Hypothalamus (tissue), 51 donors: Measurements from ENCODE around the gene MRAP2.
"Not testable (repeated sequence)": the region's sequence is repeated elsewhere in the genome, so short reads cannot be mapped to it uniquely, and the experiment has no call there.

ENCODE experiments used
- DNase-seq, 51 donors: peaks; one replicate each; lab custom pipeline; 2025; lab: John Stamatoyannopoulos, UW

The MRAP2 gene

DNA sequence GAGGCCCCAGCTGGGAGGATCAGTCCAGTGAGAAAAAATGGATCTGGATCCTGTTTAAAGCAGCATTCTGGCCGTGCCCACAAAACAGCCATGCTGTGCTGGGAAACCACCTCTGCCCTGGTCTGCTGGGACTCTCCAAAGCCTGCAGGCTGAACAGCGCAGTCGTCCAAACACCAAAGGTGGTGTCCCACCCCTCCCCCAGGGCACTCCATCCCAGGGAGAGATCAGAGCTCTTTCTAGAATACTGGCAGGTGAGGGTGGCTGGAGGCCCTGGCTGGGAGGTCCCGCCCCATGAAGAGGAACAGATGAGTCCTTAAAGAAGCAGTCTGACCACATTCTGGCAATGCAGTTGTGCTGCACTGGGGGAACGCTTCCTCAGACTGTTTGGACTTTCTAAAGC, 84.6 kb downstream of the MRAP2 start:
- DNase-seq, result no peak

DNA sequence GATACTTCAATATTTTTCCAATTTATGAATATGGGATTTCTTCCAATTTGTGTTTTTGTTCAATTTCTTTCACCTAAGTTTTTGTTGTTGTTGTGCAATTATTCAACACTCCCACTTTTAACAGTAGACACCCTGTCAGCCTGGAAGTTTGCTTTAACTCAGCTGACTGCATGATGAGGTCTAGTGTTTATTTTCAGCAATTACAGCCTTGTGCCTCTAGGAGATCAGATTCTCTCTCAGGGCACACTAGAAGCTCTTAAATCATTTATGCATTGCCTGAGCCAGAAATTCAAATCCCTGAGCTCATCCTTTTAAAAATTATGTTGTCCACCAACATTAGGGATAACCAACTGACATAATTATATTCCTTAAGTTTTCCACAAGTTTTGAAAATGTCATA, 85.7 kb downstream of the MRAP2 start:
- no peak for DNase-seq

DNA sequence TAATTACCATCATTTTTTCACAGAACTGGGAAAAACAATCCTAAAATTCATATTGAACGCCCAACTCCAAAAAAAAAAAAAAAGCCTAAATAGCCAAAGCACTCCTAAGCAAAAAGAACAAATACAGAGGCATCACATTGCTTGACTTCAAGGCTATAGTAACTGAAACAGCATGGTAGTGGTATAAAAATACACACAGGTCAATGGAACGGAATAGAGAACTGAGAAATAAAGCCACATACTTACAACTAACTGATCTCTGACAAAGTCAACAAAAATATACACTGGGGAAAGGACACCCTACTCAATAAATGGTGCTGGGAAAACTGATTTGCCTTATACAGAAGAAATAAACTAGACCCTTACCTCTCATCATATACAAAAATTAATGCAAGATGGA, 89.6 kb downstream of the MRAP2 start:
- DNase-seq, result no peak

DNA sequence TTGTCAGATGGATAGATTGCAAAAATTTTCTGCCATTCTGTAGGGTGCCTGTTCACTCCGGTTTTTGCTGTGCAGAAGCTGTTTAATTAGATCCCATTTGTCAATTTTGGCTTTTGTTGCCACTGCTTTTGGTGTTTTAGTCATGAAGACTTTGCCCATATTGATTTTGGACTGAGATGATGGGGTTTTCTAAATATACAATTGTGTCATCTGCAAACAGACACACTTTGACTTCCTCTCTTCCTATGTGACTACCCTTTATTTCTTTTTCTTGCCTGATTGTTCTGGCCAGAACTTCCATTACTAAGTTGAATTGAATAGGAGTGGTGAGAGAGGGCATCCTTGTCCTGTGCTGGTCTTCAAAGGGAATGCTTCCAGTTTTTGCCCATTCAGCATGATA, 96.0 kb downstream of the MRAP2 start:
- not testable (repeated sequence) for DNase-seq

DNA sequence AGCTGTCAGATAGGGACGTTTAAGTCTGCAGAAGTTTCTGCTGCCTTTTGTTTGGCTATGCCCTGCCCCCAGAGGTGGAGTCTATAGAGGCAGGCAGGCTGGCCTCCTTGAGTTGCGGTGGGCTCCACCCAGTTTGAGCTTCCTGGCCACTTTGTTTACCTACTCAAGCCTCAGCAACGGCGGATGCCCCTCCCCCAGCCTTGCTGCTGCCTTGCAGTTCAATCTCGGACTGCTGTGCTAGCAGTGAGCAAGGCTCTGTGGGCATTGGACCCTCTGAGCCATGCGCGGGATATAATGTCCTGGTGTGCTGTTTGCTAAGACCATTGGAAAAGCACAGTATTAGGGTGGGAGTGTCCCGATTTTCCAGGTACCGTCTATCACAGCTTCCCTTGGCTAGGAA, 99.8 kb downstream of the MRAP2 start:
- DNase-seq, result not testable (repeated sequence)

DNA sequence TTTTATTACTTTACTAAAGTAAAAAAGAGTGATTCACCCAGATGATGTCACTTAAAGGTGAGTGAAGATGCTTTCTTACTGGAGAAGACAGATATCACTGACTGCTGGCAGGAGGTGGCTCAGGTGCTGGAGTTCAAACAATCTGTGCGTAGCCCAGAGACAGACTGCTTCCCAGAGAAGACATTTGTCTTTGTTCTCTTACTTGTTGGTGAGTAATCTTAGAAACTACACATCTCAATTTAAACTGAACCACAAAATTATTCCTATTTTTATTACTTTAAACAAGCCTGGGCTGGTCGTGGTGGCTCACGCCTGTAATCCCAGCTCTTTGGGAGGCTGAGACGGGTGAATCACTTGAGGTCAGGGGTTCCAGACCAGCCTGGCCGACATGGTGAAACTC, 101.7 kb downstream of the MRAP2 start:
- no peak for DNase-seq

DNA sequence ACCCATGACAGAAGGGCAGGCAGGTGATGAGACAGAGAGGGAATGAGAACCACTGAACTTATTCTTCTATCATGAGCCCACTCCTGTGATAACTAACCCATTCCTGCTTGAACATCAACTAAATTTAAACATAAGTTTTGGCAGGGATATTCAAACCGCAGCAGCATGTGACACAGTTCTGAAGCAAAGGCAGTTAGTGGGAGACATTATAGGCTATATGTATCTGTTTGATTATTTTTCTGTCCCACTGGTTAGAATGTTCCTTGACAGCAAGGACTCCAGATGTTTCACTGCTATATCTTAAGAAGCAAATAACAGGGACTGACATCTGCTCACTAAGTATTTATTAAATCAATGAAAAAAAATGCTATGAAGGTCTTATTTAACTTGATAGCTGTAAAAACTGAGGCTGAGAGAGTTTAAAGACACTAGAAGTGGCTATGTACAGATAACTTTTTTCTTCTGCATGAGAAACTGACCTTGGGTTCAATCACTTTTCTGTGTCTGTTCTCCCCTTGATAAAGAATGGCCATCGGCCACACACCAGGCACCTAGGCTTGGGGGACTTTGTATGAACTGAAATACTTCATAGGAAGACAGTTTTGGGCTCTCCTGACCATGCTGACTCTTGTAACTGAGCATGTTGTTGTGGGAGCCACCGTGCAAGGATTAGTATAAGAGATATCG, 102.9 kb downstream of the MRAP2 start:
- no peak for DNase-seq

DNA sequence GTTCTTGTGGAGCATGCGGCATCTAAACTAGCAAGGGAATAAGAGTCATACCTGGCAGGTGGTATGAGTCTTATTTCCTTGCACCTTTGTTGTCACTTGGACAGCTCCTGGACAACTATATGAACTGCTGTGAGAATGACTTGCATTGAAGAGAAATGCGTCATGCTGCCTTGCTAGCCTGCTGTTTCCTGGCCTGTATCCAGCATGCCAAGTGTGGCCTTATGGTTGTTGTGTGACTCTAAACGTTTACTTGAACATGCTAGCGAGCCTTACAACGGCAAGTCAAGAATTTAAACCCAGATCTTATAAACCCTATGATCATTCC, 103.4 kb downstream of the MRAP2 start:
- no peak for DNase-seq

DNA sequence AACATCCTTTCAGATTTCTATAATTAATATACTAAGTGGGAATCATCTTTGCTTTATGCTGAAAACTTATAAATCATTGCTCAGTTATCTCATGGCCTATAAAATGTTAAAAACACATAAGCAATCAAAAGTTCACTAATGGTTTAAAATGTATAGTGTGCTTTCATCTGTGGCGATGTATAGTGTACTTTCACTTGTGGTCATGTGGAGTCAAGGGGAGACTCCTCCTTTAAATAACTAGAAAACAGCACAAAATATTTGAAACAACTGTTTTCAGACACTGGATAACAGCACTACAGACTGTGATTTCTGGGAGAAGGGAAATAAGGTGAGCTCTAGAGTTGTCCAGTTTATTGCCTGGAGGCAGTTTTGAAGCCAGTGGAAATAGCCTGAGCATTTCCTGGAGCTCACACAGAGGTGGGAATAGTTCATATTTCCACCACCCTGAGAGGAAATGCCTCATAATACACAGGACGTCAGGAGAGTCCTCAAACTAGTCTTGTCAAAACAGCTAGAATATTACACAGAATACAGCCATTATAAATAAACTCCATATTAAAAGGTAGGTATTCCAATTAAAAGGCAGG, 104.5 kb downstream of the MRAP2 start:
- no peak for DNase-seq

DNA sequence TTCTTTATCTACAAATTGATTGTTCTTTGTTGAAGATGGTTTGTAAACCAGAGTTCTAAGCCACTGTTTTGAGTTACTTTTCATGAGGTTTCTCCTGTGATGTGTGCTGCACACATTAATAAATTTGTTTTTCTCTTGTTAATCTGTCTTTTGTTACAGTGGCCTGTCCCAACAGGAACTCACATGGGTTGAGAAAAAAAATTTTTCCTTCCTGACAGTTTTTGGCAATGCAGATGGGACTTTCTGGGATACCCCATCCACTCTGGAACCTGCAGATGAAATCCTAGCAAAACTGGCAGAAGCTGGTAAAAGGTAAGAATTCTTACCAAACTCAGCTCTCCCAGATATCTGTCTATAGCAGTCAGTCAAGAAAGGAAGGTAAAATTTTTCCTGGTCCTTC, 105.7 kb downstream of the MRAP2 start:
- no peak for DNase-seq
